Measurements from ENCODE around the gene RPS14. TPM values are rescaled to one million over a fixed set of nuclear protein-coding genes. Genes with fewer than 3 reads are reported as not detected.

The RPS14 gene
- total and polyA plus RNA-seq, 9 donors = 2,234 to 9,295 (median 4,211) TPM

DNA sequence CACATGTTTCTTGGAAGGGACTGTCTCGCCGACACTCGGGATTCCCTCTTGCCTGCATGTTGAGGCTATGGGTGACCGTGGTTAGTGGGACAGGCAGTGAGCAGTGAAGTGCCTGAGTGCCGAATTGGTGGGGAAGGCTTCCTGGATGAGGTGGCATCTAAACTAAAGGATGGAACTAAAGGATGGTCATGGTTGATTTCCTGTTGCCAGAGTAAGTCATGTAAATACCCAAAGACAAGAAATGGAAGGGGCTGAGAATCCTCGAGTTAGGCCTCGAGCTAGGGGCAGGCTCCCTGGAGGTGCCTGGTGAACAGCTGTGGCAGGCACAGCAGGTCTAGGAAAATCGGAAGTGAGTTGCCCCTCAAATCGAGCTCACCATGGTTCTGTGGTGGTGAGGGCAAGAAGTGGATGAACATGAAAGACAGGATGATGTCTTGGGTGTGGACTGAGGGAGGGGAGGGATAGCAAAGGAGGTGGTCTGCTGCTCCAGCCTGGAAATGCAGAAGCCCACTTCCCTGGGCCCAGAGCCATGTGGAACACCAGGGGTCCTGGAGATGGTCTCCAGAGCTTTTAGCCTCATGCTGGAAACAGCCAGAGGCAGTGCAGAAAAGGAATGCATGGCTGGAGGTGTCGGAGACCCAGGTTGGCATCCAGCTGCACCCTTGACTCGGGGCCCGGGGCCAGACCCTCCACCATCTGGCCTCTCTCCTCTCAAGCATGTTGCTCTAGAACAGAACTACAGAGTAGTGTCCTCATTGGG, 49.0 kb downstream of the RPS14 start:
- H3K4me1 ChIP-seq (ENCODE audit: insufficient read depth) = peaks cover 4% of the 10 kb centered on the region
- no peak for TF ChIP-seq POLR2A (IDR thresholded peaks at IDR 0.05)
- H3K36me3 ChIP-seq = no peaks in the 10 kb centered on the region
- H3K9me3 ChIP-seq = no peaks in the 10 kb centered on the region
- DNase-seq = no peak
- intact Hi-C loops (cut with DNase I) = no loop called here
- WGBS, 3 donors = 89 to 92% (median 91%) methylated on average over 12 of the region's 12 CpGs
- H3K4me3 ChIP-seq = no peak overlapping the region
- no peak overlapping the region for H3K27ac ChIP-seq
- H3K27me3 ChIP-seq = no peaks in the 10 kb centered on the region

DNA sequence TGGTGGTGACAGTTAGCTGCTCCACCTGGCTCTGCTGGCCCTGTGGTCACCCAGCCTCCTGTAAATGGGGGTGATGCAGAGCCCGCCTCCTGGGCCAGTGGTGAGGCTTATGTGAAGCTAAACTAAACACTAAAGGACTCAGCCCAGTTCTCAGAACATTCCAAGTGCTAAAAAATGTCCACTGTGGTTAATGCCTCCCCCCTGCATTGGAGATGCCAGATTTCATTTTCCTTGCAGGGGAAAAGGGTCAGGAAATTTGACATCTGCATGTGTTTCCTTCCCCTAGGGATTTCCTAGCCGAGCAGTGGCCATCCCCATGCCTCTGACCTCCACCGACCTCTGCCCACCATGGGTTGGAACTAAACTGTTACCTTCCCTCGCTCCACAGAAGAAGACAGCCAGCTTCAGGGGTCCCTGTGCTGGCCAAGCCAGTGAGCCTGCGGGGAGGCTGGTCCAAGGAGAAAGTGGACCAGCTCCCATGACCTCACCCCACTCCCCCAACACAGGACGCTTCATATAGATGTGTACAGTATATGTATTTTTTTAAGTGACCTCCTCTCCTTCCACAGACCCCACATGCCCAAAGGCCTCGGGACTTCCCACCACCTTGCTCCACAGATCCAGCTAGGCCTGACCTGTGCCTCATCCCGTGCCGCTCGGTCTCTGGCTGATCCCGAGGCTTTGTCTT, 49.9 kb downstream of the RPS14 start:
- TF ChIP-seq, protein P1, sequence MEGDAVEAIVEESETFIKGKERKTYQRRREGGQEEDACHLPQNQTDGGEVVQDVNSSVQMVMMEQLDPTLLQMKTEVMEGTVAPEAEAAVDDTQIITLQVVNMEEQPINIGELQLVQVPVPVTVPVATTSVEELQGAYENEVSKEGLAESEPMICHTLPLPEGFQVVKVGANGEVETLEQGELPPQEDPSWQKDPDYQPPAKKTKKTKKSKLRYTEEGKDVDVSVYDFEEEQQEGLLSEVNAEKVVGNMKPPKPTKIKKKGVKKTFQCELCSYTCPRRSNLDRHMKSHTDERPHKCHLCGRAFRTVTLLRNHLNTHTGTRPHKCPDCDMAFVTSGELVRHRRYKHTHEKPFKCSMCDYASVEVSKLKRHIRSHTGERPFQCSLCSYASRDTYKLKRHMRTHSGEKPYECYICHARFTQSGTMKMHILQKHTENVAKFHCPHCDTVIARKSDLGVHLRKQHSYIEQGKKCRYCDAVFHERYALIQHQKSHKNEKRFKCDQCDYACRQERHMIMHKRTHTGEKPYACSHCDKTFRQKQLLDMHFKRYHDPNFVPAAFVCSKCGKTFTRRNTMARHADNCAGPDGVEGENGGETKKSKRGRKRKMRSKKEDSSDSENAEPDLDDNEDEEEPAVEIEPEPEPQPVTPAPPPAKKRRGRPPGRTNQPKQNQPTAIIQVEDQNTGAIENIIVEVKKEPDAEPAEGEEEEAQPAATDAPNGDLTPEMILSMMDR (IDR thresholded peaks at IDR 0.05) = no peak
- TF ChIP-seq EP300 (IDR thresholded peaks at IDR 0.05) (no peak), POLR2A (IDR thresholded peaks at IDR 0.05) (no peak)
- 84 to 86% (median 85%) methylated on average over 11 of the region's 11 CpGs for WGBS, 3 donors

DNA sequence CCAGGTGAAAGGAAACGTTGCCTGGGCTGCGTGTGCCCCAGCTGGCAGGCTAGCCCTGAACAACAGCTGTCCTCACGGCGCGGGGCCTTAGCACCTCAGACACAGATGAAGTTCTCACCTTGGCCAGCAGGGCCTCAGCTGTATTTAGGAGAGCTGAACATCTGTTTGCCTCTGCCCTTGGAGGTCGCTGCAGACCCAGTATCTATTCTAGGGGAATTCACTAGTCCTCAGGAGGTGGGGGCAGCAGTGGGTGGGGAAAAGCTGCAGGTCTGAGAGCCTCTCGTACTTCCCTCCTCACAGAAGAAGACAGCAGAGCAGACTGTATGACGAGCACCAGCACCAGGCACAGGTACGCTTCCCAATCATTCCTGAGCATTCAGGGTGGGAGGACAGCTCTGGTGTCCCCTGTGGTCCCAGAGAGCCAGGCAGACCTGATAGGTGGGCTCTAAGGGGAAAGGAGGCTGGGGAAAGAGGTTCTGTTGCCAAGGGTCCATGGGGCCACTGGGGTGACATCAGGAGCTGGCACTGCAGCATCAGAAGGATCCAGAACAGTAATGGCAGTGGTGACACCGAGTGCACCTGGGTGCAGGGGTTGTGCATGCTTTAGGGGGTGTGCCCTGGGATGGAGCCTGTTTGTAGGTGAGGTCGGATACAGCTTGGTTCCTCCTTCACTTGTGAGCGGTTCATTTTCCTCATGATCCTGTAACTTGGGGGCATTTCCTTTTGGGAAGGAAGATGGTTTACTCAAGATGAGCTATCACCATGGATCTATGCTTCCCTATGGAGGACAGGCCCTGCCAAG, 50.6 kb downstream of the RPS14 start:
- H3K36me3 ChIP-seq = no peaks in the 10 kb centered on the region
- TF ChIP-seq, protein P1 (IDR thresholded peaks at IDR 0.05) = no peak
- TF ChIP-seq EP300 (IDR thresholded peaks at IDR 0.05) (no peak), POLR2A (IDR thresholded peaks at IDR 0.05) (no peak)
- no peaks in the 10 kb centered on the region for H3K9me3 ChIP-seq
- no peaks in the 10 kb centered on the region for H3K27me3 ChIP-seq
- H3K27ac ChIP-seq = no peak overlapping the region
- H3K4me1 ChIP-seq (ENCODE audit: insufficient read depth) = peaks cover 1% of the 10 kb centered on the region
- no peak overlapping the region for H3K4me3 ChIP-seq
- no peak for DNase-seq
- WGBS, 3 donors = 72 to 76% (median 76%) methylated on average over 11 to 12 of the region's 12 CpGs
- intact Hi-C loops (cut with DNase I) = no loop called here

More for the DNA sequence above, 49.9 kb downstream of the RPS14 start:
- H3K36me3 ChIP-seq = no peaks in the 10 kb centered on the region
- intact Hi-C loops (cut with DNase I) = no loop called here
- H3K27ac ChIP-seq = no peak overlapping the region
- no peaks in the 10 kb centered on the region for H3K27me3 ChIP-seq
- H3K4me3 ChIP-seq = no peak overlapping the region
- peaks cover 4% of the 10 kb centered on the region for H3K4me1 ChIP-seq (ENCODE audit: insufficient read depth)
- DNase-seq = no peak
- H3K9me3 ChIP-seq = no peaks in the 10 kb centered on the region

DNA sequence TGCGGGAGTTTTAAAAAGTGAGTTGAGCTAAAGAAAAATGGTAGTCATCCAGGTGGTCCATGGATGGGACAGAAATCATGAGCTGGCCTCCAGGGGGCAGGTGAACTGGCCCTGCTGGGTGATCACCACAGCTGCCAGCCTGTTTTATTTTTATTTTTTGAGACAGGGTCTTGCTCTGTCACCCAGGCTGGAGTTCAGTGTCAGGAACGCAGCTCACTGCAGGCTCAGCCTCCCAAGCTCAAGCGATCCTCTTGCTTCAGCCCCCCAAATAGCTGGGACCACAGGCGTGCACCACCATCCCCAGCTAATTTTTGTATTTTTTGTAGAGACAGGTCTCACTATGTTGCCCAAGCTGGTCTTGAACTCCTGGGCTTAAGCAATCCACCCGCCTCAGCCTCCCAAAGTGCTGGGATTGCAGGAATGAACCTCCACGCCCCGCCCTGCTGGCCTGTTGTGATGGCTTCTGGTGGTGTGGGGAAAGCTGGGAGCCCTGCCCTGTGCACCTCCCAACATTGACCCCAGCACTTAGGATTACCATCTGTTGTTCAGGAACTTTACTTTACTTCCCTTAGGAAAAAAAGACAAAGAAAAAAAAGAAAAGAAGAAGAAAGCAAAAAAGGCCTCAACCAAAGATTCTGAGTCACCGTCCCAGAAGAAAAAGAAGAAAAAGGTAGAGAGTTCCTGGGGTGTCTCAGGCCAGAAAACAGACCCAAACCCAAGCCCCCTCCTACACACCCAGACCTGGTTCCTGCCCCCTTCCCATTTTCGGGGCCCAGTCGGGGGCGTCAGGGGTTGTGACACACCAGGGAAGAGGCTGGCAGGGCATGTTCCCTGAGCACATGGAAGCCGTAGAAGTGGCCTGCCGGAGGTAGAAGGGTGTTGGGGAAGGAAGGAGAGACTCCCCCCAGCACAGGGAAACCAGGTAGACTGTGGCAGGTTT, 51.5 kb downstream of the RPS14 start:
- intact Hi-C loops (cut with DNase I) = no loop called here

More for the DNA sequence above, 51.5 kb downstream of the RPS14 start:
- Histone ChIP-seq H3K36me3 (no peaks in the 10 kb centered on the region), H3K27ac (no peak overlapping the region), H3K4me1 (ENCODE audit: insufficient read depth) (no peaks in the 10 kb centered on the region), H3K27me3 (no peaks in the 10 kb centered on the region), H3K4me3 (no peak overlapping the region), H3K9me3 (no peaks in the 10 kb centered on the region)
- DNase-seq = no peak
- no peak for TF ChIP-seq POLR2A (IDR thresholded peaks at IDR 0.05)
- TF ChIP-seq, protein P1 (IDR thresholded peaks at IDR 0.05) = no peak
- TF ChIP-seq EP300 (IDR thresholded peaks at IDR 0.05) = no peak
- 89 to 93% (median 91%) methylated on average over 13 of the region's 13 CpGs for WGBS, 3 donors
